ENCODE results near the gene FILIP1L. TPM values are rescaled to one million over a fixed set of nuclear protein-coding genes. Genes with fewer than 3 reads are reported as not detected.

FILIP1L gene
- total and polyA plus RNA-seq, 2 of the 8 experiments (the other 6 are each of a cell fraction or from before 2014, with no cell fraction given): 0.06 to 0.09 TPM

GRCh38 chr3:99953596-99953995, 160.7 kb downstream of the FILIP1L start (continued):
- TF ChIP-seq GABPA (IDR thresholded peaks at IDR 0.05; ENCODE audit: borderline replicate concordance, insufficient read depth, low read length): no peak
- TF ChIP-seq, protein P1, sequence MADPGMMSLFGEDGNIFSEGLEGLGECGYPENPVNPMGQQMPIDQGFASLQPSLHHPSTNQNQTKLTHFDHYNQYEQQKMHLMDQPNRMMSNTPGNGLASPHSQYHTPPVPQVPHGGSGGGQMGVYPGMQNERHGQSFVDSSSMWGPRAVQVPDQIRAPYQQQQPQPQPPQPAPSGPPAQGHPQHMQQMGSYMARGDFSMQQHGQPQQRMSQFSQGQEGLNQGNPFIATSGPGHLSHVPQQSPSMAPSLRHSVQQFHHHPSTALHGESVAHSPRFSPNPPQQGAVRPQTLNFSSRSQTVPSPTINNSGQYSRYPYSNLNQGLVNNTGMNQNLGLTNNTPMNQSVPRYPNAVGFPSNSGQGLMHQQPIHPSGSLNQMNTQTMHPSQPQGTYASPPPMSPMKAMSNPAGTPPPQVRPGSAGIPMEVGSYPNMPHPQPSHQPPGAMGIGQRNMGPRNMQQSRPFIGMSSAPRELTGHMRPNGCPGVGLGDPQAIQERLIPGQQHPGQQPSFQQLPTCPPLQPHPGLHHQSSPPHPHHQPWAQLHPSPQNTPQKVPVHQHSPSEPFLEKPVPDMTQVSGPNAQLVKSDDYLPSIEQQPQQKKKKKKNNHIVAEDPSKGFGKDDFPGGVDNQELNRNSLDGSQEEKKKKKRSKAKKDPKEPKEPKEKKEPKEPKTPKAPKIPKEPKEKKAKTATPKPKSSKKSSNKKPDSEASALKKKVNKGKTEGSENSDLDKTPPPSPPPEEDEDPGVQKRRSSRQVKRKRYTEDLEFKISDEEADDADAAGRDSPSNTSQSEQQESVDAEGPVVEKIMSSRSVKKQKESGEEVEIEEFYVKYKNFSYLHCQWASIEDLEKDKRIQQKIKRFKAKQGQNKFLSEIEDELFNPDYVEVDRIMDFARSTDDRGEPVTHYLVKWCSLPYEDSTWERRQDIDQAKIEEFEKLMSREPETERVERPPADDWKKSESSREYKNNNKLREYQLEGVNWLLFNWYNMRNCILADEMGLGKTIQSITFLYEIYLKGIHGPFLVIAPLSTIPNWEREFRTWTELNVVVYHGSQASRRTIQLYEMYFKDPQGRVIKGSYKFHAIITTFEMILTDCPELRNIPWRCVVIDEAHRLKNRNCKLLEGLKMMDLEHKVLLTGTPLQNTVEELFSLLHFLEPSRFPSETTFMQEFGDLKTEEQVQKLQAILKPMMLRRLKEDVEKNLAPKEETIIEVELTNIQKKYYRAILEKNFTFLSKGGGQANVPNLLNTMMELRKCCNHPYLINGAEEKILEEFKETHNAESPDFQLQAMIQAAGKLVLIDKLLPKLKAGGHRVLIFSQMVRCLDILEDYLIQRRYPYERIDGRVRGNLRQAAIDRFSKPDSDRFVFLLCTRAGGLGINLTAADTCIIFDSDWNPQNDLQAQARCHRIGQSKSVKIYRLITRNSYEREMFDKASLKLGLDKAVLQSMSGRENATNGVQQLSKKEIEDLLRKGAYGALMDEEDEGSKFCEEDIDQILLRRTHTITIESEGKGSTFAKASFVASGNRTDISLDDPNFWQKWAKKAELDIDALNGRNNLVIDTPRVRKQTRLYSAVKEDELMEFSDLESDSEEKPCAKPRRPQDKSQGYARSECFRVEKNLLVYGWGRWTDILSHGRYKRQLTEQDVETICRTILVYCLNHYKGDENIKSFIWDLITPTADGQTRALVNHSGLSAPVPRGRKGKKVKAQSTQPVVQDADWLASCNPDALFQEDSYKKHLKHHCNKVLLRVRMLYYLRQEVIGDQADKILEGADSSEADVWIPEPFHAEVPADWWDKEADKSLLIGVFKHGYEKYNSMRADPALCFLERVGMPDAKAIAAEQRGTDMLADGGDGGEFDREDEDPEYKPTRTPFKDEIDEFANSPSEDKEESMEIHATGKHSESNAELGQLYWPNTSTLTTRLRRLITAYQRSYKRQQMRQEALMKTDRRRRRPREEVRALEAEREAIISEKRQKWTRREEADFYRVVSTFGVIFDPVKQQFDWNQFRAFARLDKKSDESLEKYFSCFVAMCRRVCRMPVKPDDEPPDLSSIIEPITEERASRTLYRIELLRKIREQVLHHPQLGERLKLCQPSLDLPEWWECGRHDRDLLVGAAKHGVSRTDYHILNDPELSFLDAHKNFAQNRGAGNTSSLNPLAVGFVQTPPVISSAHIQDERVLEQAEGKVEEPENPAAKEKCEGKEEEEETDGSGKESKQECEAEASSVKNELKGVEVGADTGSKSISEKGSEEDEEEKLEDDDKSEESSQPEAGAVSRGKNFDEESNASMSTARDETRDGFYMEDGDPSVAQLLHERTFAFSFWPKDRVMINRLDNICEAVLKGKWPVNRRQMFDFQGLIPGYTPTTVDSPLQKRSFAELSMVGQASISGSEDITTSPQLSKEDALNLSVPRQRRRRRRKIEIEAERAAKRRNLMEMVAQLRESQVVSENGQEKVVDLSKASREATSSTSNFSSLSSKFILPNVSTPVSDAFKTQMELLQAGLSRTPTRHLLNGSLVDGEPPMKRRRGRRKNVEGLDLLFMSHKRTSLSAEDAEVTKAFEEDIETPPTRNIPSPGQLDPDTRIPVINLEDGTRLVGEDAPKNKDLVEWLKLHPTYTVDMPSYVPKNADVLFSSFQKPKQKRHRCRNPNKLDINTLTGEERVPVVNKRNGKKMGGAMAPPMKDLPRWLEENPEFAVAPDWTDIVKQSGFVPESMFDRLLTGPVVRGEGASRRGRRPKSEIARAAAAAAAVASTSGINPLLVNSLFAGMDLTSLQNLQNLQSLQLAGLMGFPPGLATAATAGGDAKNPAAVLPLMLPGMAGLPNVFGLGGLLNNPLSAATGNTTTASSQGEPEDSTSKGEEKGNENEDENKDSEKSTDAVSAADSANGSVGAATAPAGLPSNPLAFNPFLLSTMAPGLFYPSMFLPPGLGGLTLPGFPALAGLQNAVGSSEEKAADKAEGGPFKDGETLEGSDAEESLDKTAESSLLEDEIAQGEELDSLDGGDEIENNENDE (IDR thresholded peaks at IDR 0.05; ENCODE audit: insufficient replicate concordance, low read length): no peak

Data from H1 (cell line).